WI38 (cell line): ENCODE results near the gene FDXR.

Experiments used
- H3K4me3 ChIP-seq: 2 replicates; pipeline ENCODE4 v1.5.1; 2011; ENCODE audit warnings: low read depth, mild to moderate bottlenecking, control low read depth, low read length
- CTCF ChIP-seq: IDR thresholded peaks from 2 replicates; pipeline ENCODE4 v1.5.1; 2012; ENCODE audit warnings: low read depth, mild to moderate bottlenecking, control low read depth, low read length

The FDXR gene

GRCh38 chr17:74854792-74855191 lies 18.0 kb downstream of the FDXR start:
- no peak overlapping the region for H3K4me3 ChIP-seq
- no peak for TF ChIP-seq CTCF

- no peak for TF ChIP-seq CTCF
- H3K4me3 ChIP-seq, result no peak overlapping the region
Observed at GRCh38 chr17:74853669-74854068, 19.1 kb downstream of the FDXR start.

- no peak overlapping the region for H3K4me3 ChIP-seq
- no peak for TF ChIP-seq CTCF
Observed at GRCh38 chr17:74853048-74853397, 19.8 kb downstream of the FDXR start.

GRCh38 chr17:74852237-74853047 lies 20.4 kb downstream of the FDXR start:
- no peak overlapping the region for H3K4me3 ChIP-seq
- no peak for TF ChIP-seq CTCF

- no peak overlapping the region for H3K4me3 ChIP-seq
Observed at GRCh38 chr17:74851612-74852236, 21.1 kb downstream of the FDXR start.

GRCh38 chr17:74850914-74851313 lies 21.9 kb downstream of the FDXR start:
- TF ChIP-seq CTCF, result no peak

More at GRCh38 chr17:74851612-74852236, 21.1 kb downstream of the FDXR start:
- TF ChIP-seq CTCF, result no peak

GRCh38 chr17:74850310-74850709 lies 22.5 kb downstream of the FDXR start:
- H3K4me3 ChIP-seq, result no peak overlapping the region

More at GRCh38 chr17:74850914-74851313, 21.9 kb downstream of the FDXR start:
- no peak overlapping the region for H3K4me3 ChIP-seq

More at GRCh38 chr17:74850310-74850709, 22.5 kb downstream of the FDXR start:
- TF ChIP-seq CTCF, result no peak
